NCI-H146 treated with DMSO at 0.1 percent for 48 hours (cell line): ENCODE measurements around the gene UNC119B.

Source experiments
- DNase-seq: peaks from one replicate; lab custom pipeline; 2025; ENCODE audit not compliant: unreplicated experiment; lab: John Stamatoyannopoulos, UW

The UNC119B gene

DNA sequence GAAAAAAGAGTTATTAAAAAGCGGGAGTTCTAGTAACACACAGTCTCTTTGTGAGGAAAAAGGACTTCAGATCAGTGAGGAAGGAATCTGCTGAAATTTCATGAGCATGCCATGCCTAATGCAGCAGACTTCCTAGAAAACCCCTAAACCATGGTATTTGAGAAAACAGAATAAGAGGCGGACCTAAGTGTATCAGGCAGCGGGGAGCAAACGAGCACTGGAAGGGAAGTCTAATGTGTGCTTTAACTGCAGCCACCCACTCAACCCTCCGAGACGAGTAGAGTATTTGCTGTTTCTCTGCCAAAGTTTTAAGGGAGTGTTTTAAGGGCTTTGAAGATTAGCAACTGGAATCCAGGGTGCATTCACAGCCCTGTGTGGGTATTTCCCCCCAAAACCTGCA lies 51.8 kb downstream of the UNC119B start:
- DNase-seq = no peak

DNA sequence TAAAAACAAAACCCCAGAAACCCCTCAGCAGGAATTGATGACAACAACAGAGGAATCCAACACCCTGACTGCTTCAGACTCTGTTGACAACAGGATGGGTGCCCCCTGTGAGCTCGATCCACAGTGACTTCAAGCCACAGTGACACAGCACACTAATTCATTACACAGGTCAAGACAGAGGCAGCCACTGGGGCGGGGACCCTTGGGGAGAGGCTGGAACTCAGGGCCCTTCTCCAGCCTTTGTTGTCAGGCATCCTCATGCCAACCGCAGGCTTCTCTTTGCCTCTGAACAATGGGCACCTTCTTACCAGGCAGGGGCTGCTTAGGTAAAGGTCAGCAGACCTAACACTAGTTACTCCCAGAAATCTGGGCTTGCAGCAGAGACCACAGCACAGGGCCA lies 53.0 kb downstream of the UNC119B start:
- no peak for DNase-seq

DNA sequence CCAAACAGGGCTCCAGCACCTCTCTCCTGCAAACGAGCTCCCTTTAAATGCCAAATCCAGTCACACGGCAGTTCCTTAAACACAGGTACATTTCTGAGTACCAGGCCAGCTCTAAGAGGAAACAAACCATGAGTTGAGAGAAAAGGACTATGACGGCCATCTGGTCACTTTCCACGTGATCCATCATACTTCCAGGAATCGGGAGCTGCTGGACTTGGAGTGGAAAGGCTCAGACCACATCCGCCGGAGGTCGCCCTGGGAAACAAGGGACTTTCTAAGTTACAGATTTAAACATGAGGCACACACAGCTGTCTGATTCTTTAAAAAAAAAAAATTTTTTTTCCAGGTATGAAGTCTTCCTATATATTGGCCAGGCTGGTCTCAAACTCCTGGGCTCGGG lies 54.6 kb downstream of the UNC119B start:
- DNase-seq = no peak

DNA sequence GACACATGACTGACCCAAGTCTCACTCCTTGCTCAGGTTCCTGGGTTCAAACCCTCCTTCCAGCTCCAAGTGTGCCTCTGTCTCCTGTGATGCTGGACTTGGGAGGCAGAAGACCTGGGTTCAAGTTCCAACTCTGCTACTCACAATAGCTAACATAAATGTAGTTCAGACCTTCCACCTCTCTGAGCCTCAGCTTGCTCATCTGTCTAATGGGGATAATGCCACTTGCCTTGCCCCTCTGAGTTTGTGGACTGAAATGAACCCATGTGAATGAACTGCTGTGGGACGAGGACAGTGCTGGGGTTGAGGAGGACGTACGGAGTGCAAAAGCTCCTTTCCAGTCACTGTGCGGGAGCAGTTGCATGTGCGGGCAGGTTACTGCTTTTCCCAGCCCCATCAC lies 56.3 kb downstream of the UNC119B start:
- no peak for DNase-seq

DNA sequence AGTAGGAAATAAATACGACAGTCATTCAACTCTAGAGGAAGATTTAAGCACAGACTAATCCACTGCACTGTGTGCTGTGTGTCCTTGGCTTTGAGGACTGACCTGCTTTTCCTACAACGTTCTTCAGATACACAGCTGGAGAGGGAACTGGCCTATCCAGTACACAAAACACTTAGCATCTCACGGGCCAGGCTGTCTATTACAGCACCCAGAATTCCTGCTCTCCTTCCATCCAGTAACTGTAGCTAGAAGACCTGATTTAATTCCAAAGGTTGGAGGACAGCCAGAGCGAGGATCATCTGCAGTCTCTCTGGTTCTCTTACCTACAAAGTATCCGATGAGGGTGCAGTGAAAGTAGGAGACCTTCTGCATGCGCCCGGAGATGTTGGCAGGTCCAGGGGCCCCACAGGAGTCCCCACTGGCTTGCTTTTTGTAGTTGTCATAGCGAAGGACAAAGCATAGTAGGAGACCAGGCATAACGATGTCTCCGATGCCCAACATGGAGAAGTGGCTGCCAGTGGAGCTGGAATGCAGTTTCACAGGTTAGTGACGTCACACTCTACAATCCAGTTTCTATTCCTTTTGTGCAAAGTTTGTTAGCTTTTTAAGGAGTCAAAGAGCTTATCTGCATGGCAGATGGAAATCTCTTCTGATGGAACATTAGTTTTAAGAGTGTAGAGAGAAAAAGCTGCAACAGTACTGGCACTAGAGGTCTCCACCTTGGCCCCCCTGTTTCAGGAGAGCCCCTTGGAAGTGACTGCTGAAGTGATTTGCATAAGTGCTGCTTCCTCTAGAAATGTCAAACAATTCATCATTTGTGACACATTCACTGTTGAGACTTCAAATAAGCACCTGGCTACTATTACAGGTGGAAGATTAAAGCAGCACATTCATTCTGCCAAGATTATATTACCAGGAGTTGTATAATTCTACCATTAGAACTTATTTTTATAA lies 57.1 kb downstream of the UNC119B start:
- DNase-seq = no peak

DNA sequence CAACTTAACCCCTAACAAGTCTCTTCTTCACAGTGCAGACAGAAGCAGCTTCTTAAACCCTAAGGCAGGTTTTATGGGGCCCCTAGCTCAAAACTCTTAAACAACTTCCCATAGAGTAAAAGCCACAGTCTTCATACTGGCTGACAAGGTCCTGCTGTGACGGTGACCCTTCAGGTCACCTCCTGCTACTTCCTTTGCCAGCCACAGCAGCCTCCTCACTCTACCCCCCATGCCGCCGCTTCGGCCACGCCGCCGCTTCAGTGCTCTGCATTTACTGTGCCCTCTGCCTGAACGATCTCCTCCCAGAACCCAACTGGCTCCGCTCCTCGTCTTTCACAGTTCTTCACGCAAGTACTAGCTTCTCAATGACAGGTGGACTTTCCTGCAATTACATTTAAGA lies 60.8 kb downstream of the UNC119B start:
- DNase-seq = no peak
